GM21529 (cell line): ENCODE measurements around the gene NRXN3.

Experiments
- ATAC-seq: cut with Tn5 transposase; IDR thresholded peaks from one replicate; pipeline ENCODE4 v1.9.1; 2021; ENCODE audit not compliant: unreplicated experiment

The NRXN3 gene

GRCh38 chr14:79318371-79318770, 1148.2 kb downstream of the NRXN3 start:
- ATAC-seq, result no peak

GRCh38 chr14:79320561-79320960, 1150.4 kb downstream of the NRXN3 start:
- no peak for ATAC-seq

- no peak for ATAC-seq
Measured at GRCh38 chr14:79321070-79321469, 1150.9 kb downstream of the NRXN3 start.

GRCh38 chr14:79325071-79325470, 1154.9 kb downstream of the NRXN3 start:
- no peak for ATAC-seq

- no peak for ATAC-seq
Measured at GRCh38 chr14:79325557-79325956, 1155.4 kb downstream of the NRXN3 start.

GRCh38 chr14:79328863-79329262, 1158.7 kb downstream of the NRXN3 start:
- ATAC-seq, result no peak

GRCh38 chr14:79331830-79332229, 1161.7 kb downstream of the NRXN3 start:
- ATAC-seq, result no peak

- ATAC-seq, result no peak
Measured at GRCh38 chr14:79332504-79333197, 1162.5 kb downstream of the NRXN3 start.

GRCh38 chr14:79333198-79333546, 1163.0 kb downstream of the NRXN3 start:
- no peak for ATAC-seq

GRCh38 chr14:79334272-79334671, 1164.1 kb downstream of the NRXN3 start:
- no peak for ATAC-seq

GRCh38 chr14:79337761-79338160, 1167.6 kb downstream of the NRXN3 start:
- ATAC-seq, result no peak

GRCh38 chr14:79342942-79343341, 1172.8 kb downstream of the NRXN3 start:
- ATAC-seq, result no peak

- ATAC-seq, result no peak
Measured at GRCh38 chr14:79351011-79351410, 1180.8 kb downstream of the NRXN3 start.

GRCh38 chr14:79352076-79352630, 1182.0 kb downstream of the NRXN3 start:
- no peak for ATAC-seq

GRCh38 chr14:79354336-79354735, 1184.2 kb downstream of the NRXN3 start:
- ATAC-seq, result no peak

- no peak for ATAC-seq
Measured at GRCh38 chr14:79356040-79356439, 1185.9 kb downstream of the NRXN3 start.

GRCh38 chr14:79357307-79357706, 1187.1 kb downstream of the NRXN3 start:
- ATAC-seq, result no peak

- ATAC-seq, result no peak
Measured at GRCh38 chr14:79363291-79363690, 1193.1 kb downstream of the NRXN3 start.

- ATAC-seq, result no peak
Measured at GRCh38 chr14:79369359-79370332, 1199.5 kb downstream of the NRXN3 start.

- no peak for ATAC-seq
Measured at GRCh38 chr14:79370969-79371368, 1200.8 kb downstream of the NRXN3 start.

- ATAC-seq, result no peak
Measured at GRCh38 chr14:79373451-79373850, 1203.3 kb downstream of the NRXN3 start.

GRCh38 chr14:79375356-79375755, 1205.2 kb downstream of the NRXN3 start:
- ATAC-seq, result no peak
